ENCODE data around the gene HIPK2.
A peak's percentile ranks its signal among the peaks of the same experiment; 100 is the strongest.

The HIPK2 gene

DNA sequence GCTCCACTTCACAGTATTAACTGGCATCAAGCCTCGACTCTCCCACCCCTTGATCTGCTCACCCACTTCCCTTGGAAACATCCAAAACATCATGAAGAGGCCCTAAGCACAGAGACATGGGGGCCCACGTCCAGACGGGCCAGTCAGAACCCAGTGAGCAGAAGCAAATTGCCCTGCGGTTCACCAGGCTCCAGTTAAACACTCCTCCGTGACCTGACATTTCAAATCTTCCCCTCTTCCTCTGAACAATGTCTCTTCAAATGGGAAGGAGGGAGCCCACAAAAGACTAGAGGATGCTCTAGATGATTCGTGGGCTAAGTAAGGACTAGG lies 209.5 kb downstream of the HIPK2 start:
- no peaks in the 10 kb centered on the region for H3K79me1 ChIP-seq (ENCODE audit: low read length)
- no peak overlapping the region for H4K8ac ChIP-seq (ENCODE audit: low read depth, low read length)
- H3K4ac ChIP-seq (ENCODE audit: low read depth, low read length) = no peak overlapping the region
- no peak overlapping the region for H3K56ac ChIP-seq (ENCODE audit: low read length)
- H3K4me3 ChIP-seq (ENCODE audit: low read length) = no peak overlapping the region
- H2BK5ac ChIP-seq (ENCODE audit: low read length) = no peak overlapping the region
- WGBS (ENCODE audit: extremely low coverage, insufficient coverage, low lambda C conversion rate) = no CpG with 5 or more reads among the region's 6 CpGs
- peak overlapping the region; percentile 24 for H3K23ac ChIP-seq (ENCODE audit: low read length)
- H2BK120ac ChIP-seq (ENCODE audit: low read depth, low read length) = no peak overlapping the region
- no peak overlapping the region for H4K5ac ChIP-seq (ENCODE audit: low read length)
- H3K18ac ChIP-seq (ENCODE audit: low read length) = no peak overlapping the region
- no peak overlapping the region for H3K9ac ChIP-seq (ENCODE audit: low read length)
- no peak overlapping the region for H2AK5ac ChIP-seq (ENCODE audit: low read length)
- H3K4me2 ChIP-seq (ENCODE audit: low read length) = no peak overlapping the region
- DNase-seq = no peak
- no peaks in the 10 kb centered on the region for H3K79me2 ChIP-seq (ENCODE audit: control insufficient read depth, insufficient read depth, low read length)
- no peak overlapping the region for H3K27ac ChIP-seq (ENCODE audit: low read depth, low read length)
- no peaks in the 10 kb centered on the region for H3K36me3 ChIP-seq (ENCODE audit: control insufficient read depth, insufficient read depth, low read length)
- no peaks in the 10 kb centered on the region for H3K4me1 ChIP-seq (ENCODE audit: control insufficient read depth, low read depth, low read length)
- no peaks in the 10 kb centered on the region for H3K27me3 ChIP-seq (ENCODE audit: insufficient read depth, low read length, poor library complexity)
- no peak overlapping the region for H2BK15ac ChIP-seq (replicated peaks; ENCODE audit: low read depth)

GRCh38 chr7:139567647-139568345 lies 210.0 kb downstream of the HIPK2 start:
- H3K4me1 ChIP-seq (ENCODE audit: control insufficient read depth, low read depth, low read length) = no peaks in the 10 kb centered on the region
- no peak overlapping the region for H3K4me3 ChIP-seq (ENCODE audit: low read length)
- no peak overlapping the region for H2BK5ac ChIP-seq (ENCODE audit: low read length)
- no peak overlapping the region for H2BK15ac ChIP-seq (replicated peaks; ENCODE audit: low read depth)
- peak overlapping the region; percentile 24 for H3K23ac ChIP-seq (ENCODE audit: low read length)
- H3K4ac ChIP-seq (ENCODE audit: low read depth, low read length) = no peak overlapping the region
- H3K79me2 ChIP-seq (ENCODE audit: control insufficient read depth, insufficient read depth, low read length) = no peaks in the 10 kb centered on the region
- no peak overlapping the region for H3K56ac ChIP-seq (ENCODE audit: low read length)
- no peaks in the 10 kb centered on the region for H3K27me3 ChIP-seq (ENCODE audit: insufficient read depth, low read length, poor library complexity)
- H3K36me3 ChIP-seq (ENCODE audit: control insufficient read depth, insufficient read depth, low read length) = no peaks in the 10 kb centered on the region
- no peak for DNase-seq
- no peak overlapping the region for H3K18ac ChIP-seq (ENCODE audit: low read length)
- no peak overlapping the region for H2AK5ac ChIP-seq (ENCODE audit: low read length)
- no peak overlapping the region for H3K9ac ChIP-seq (ENCODE audit: low read length)
- H2BK120ac ChIP-seq (ENCODE audit: low read depth, low read length) = no peak overlapping the region
- no peaks in the 10 kb centered on the region for H3K79me1 ChIP-seq (ENCODE audit: low read length)
- no peak overlapping the region for H3K27ac ChIP-seq (ENCODE audit: low read depth, low read length)
- H3K4me2 ChIP-seq (ENCODE audit: low read length) = no peak overlapping the region
- WGBS (ENCODE audit: extremely low coverage, insufficient coverage, low lambda C conversion rate) = no CpG with 5 or more reads among the region's 14 CpGs
- no peak overlapping the region for H4K8ac ChIP-seq (ENCODE audit: low read depth, low read length)
- H4K5ac ChIP-seq (ENCODE audit: low read length) = no peak overlapping the region

GRCh38 chr7:139566736-139567646 lies 210.8 kb downstream of the HIPK2 start:
- Histone ChIP-seq H3K56ac (ENCODE audit: low read length) (no peak overlapping the region), H3K18ac (ENCODE audit: low read length) (no peak overlapping the region), H3K27ac (ENCODE audit: low read depth, low read length) (no peak overlapping the region), H2BK5ac (ENCODE audit: low read length) (no peak overlapping the region), H3K4me2 (ENCODE audit: low read length) (no peak overlapping the region), H3K4me3 (ENCODE audit: low read length) (no peak overlapping the region), H2AK5ac (ENCODE audit: low read length) (no peak overlapping the region), H3K4ac (ENCODE audit: low read depth, low read length) (no peak overlapping the region), H2BK15ac (replicated peaks; ENCODE audit: low read depth) (no peak overlapping the region), H3K79me1 (ENCODE audit: low read length) (no peaks in the 10 kb centered on the region), H2BK120ac (ENCODE audit: low read depth, low read length) (no peak overlapping the region), H3K79me2 (ENCODE audit: control insufficient read depth, insufficient read depth, low read length) (no peaks in the 10 kb centered on the region), H3K27me3 (ENCODE audit: insufficient read depth, low read length, poor library complexity) (no peaks in the 10 kb centered on the region), H4K8ac (ENCODE audit: low read depth, low read length) (no peak overlapping the region), H3K4me1 (ENCODE audit: control insufficient read depth, low read depth, low read length) (no peaks in the 10 kb centered on the region), H3K9ac (ENCODE audit: low read length) (no peak overlapping the region), H4K5ac (ENCODE audit: low read length) (no peak overlapping the region), H3K36me3 (ENCODE audit: control insufficient read depth, insufficient read depth, low read length) (no peaks in the 10 kb centered on the region), H3K23ac (ENCODE audit: low read length) (no peak overlapping the region)
- DNase-seq = peak; percentile 42
- no CpG with 5 or more reads among the region's 15 CpGs for WGBS (ENCODE audit: extremely low coverage, insufficient coverage, low lambda C conversion rate)

DNA sequence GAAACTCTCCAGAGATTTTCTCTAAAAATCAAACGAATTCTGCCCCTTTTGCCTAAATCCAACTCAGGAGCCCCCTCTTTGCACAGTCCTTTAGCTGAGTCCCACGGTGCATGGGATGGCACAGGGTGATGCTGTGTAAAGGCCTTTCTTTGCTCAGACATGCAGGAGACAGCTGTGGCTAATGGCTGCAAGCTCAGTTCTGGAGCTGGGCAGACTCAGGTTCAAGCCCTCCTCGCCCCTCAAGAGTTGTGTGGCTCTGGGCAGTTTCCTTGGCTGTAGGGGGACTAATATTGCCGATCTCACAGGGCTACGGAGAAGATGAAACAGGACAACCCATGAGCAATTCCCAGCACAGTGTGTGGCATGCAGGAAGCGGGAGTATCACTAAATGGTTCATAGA lies 211.7 kb downstream of the HIPK2 start:
- no CpG with 5 or more reads among the region's 6 CpGs for WGBS (ENCODE audit: extremely low coverage, insufficient coverage, low lambda C conversion rate)
- H3K4me1 ChIP-seq (ENCODE audit: control insufficient read depth, low read depth, low read length) = no peaks in the 10 kb centered on the region
- H3K4ac ChIP-seq (ENCODE audit: low read depth, low read length) = no peak overlapping the region
- no peak overlapping the region for H3K4me2 ChIP-seq (ENCODE audit: low read length)
- no peak overlapping the region for H4K5ac ChIP-seq (ENCODE audit: low read length)
- no peak overlapping the region for H2BK120ac ChIP-seq (ENCODE audit: low read depth, low read length)
- H2BK5ac ChIP-seq (ENCODE audit: low read length) = no peak overlapping the region
- H3K56ac ChIP-seq (ENCODE audit: low read length) = no peak overlapping the region
- no peaks in the 10 kb centered on the region for H3K36me3 ChIP-seq (ENCODE audit: control insufficient read depth, insufficient read depth, low read length)
- no peaks in the 10 kb centered on the region for H3K79me1 ChIP-seq (ENCODE audit: low read length)
- H3K23ac ChIP-seq (ENCODE audit: low read length) = no peak overlapping the region
- no peak overlapping the region for H2BK15ac ChIP-seq (replicated peaks; ENCODE audit: low read depth)
- H3K18ac ChIP-seq (ENCODE audit: low read length) = no peak overlapping the region
- H3K4me3 ChIP-seq (ENCODE audit: low read length) = no peak overlapping the region
- no peak for DNase-seq
- H3K9ac ChIP-seq (ENCODE audit: low read length) = no peak overlapping the region
- H3K27me3 ChIP-seq (ENCODE audit: insufficient read depth, low read length, poor library complexity) = no peaks in the 10 kb centered on the region
- no peaks in the 10 kb centered on the region for H3K79me2 ChIP-seq (ENCODE audit: control insufficient read depth, insufficient read depth, low read length)
- no peak overlapping the region for H2AK5ac ChIP-seq (ENCODE audit: low read length)
- H4K8ac ChIP-seq (ENCODE audit: low read depth, low read length) = no peak overlapping the region
- H3K27ac ChIP-seq (ENCODE audit: low read depth, low read length) = no peak overlapping the region

DNA sequence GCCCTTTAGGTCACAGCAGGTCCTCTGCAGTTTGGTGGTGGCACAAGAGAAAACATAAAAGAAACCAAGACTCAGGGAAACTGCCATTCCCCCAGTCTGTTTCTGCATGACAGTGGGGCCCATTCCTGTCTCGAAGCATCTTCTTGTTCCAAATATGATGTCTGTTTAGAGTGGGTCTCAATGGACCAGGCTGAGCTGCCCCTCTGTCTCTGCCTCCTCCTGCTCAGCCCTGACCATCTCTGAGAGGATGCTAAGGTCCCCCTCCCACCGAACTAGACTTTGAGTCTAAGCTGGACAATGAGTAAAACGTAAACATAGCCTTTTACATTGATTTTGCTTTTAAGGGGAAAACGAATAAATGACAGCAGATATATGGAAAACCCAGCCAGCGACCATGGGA lies 213.9 kb downstream of the HIPK2 start:
- H2BK5ac ChIP-seq (ENCODE audit: low read length) = no peak overlapping the region
- H3K4me1 ChIP-seq (ENCODE audit: control insufficient read depth, low read depth, low read length) = no peaks in the 10 kb centered on the region
- H3K4me3 ChIP-seq (ENCODE audit: low read length) = no peak overlapping the region
- H3K9ac ChIP-seq (ENCODE audit: low read length) = no peak overlapping the region
- H4K8ac ChIP-seq (ENCODE audit: low read depth, low read length) = no peak overlapping the region
- no peaks in the 10 kb centered on the region for H3K79me2 ChIP-seq (ENCODE audit: control insufficient read depth, insufficient read depth, low read length)
- no peak overlapping the region for H2BK15ac ChIP-seq (replicated peaks; ENCODE audit: low read depth)
- no peaks in the 10 kb centered on the region for H3K36me3 ChIP-seq (ENCODE audit: control insufficient read depth, insufficient read depth, low read length)
- H3K27ac ChIP-seq (ENCODE audit: low read depth, low read length) = no peak overlapping the region
- no CpG with 5 or more reads among the region's 5 CpGs for WGBS (ENCODE audit: extremely low coverage, insufficient coverage, low lambda C conversion rate)
- no peak overlapping the region for H2BK120ac ChIP-seq (ENCODE audit: low read depth, low read length)
- H4K5ac ChIP-seq (ENCODE audit: low read length) = no peak overlapping the region
- no peak for DNase-seq
- H3K4ac ChIP-seq (ENCODE audit: low read depth, low read length) = no peak overlapping the region
- H2AK5ac ChIP-seq (ENCODE audit: low read length) = no peak overlapping the region
- H3K27me3 ChIP-seq (ENCODE audit: insufficient read depth, low read length, poor library complexity) = no peaks in the 10 kb centered on the region
- H3K79me1 ChIP-seq (ENCODE audit: low read length) = no peaks in the 10 kb centered on the region
- H3K56ac ChIP-seq (ENCODE audit: low read length) = no peak overlapping the region
- no peak overlapping the region for H3K23ac ChIP-seq (ENCODE audit: low read length)
- no peak overlapping the region for H3K18ac ChIP-seq (ENCODE audit: low read length)
- no peak overlapping the region for H3K4me2 ChIP-seq (ENCODE audit: low read length)
